Measurements from ENCODE around the gene SPATA46. TPM values are rescaled to one million over a fixed set of nuclear protein-coding genes. Genes with fewer than 3 reads are reported as not detected.
"Not testable (repeated sequence)": the region's sequence is repeated elsewhere in the genome, so short reads cannot be mapped to it uniquely, and the experiment has no call there.

Gene SPATA46
- total RNA-seq, 2 experiments from 2014 or later: not detected

DNA sequence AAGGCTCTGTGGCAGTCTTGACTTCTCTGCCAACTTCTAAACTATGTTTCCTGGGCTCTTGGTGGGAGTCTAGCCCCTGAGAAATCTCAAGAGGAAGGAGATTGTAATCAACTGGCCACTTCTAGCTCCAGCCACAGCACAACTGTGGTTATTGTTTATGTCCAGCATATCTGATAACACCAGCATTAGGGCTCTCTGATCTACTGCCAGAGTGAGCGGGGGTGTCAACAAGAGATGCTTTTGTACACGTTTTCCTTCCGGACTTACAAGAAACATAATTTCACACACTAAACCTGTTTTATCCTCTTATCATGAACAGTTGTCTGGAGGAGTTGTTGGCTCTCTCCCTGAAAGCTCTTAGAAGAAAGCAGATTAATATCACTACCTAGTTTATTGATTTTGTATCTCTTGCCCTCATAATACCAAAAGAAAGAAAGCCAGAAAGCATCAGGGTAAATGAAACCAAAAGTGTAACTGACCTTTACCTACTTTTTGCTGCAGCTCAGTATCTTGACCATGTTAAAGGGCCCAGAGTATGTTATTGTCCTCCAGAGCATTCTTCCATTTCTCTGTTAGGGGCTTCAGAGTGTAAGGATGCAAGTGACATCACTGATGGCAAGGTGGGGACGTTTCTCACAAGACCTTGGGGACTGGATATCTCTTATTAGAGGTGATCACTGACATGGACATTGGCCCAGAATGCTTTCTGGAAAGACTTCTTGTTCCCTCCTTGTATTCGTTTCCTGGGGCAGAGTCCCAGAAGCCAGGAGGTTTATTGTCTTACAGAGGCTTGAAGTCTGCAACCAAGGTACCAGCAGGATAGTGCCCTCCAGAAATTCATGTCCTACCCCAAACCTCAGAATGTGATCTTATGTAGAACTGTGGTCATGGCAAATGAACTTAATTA, 44.9 kb upstream of the SPATA46 start:
- H3K27ac ChIP-seq (ENCODE audit: low read depth, low read length, poor library complexity, severe bottlenecking): no peak overlapping the region
- POLR2A ChIA-PET: no interaction called here
- no peak for TF ChIP-seq EZH2phosphoT487 (IDR thresholded peaks at IDR 0.05; ENCODE audit: borderline replicate concordance, low read depth, low read length)
- TF ChIP-seq, protein P1, sequence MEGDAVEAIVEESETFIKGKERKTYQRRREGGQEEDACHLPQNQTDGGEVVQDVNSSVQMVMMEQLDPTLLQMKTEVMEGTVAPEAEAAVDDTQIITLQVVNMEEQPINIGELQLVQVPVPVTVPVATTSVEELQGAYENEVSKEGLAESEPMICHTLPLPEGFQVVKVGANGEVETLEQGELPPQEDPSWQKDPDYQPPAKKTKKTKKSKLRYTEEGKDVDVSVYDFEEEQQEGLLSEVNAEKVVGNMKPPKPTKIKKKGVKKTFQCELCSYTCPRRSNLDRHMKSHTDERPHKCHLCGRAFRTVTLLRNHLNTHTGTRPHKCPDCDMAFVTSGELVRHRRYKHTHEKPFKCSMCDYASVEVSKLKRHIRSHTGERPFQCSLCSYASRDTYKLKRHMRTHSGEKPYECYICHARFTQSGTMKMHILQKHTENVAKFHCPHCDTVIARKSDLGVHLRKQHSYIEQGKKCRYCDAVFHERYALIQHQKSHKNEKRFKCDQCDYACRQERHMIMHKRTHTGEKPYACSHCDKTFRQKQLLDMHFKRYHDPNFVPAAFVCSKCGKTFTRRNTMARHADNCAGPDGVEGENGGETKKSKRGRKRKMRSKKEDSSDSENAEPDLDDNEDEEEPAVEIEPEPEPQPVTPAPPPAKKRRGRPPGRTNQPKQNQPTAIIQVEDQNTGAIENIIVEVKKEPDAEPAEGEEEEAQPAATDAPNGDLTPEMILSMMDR (conservative IDR thresholded peaks at IDR 0.05; ENCODE audit: low read length): no peak
- H3K4me3 ChIP-seq (ENCODE audit: low read depth, low read length, poor library complexity, severe bottlenecking): no peak overlapping the region
- no peaks in the 10 kb centered on the region for H3K4me1 ChIP-seq (ENCODE audit: insufficient read depth, low read length, poor library complexity, severe bottlenecking)
- no peaks in the 10 kb centered on the region for H3K79me2 ChIP-seq (ENCODE audit: insufficient read depth, low read depth, low read length)
- CTCF ChIA-PET (ENCODE audit: unreplicated experiment): no interaction called here
- no peaks in the 10 kb centered on the region for H3K36me3 ChIP-seq (ENCODE audit: insufficient read depth, low read length)
- H2AFZ ChIP-seq (ENCODE audit: low read length): no peak overlapping the region
- no peaks in the 10 kb centered on the region for H3K9me3 ChIP-seq (ENCODE audit: low read length)
- no TSS peak for BruUV-seq (replicated peaks)
- H4K20me1 ChIP-seq (ENCODE audit: insufficient read depth, low read length): no peaks in the 10 kb centered on the region
- H3K9me2 ChIP-seq (ENCODE audit: insufficient read depth, low read length): no peaks in the 10 kb centered on the region
- intact Hi-C loops (cut with micrococcal nuclease; ENCODE audit: unreplicated experiment): no loop called here
- H3K4me2 ChIP-seq (ENCODE audit: low read length): no peak overlapping the region
- no peak for DNase-seq (ENCODE audit: low spot score)

DNA sequence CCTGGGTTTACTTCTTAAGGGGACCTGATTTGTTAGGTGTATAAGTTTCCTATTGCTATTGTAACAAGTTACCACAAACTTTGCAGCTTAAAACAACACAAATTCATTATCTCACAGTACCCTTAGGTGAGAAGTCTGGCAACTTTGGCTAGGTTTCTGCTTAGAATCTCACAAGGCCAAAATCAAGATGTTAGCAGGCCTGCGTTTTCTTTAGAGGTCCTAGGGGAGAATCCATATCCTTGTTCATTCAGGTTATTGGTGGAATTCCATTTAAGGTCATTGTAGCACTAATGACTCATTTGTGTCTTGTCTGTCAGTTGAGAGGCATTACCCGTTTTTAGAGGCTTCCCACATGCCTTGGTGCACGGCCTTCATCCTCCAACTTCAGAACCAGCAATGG, 43.5 kb upstream of the SPATA46 start:
- Histone ChIP-seq H3K9me2 (ENCODE audit: insufficient read depth, low read length) (no peaks in the 10 kb centered on the region), H4K20me1 (ENCODE audit: insufficient read depth, low read length) (no peaks in the 10 kb centered on the region), H3K36me3 (ENCODE audit: insufficient read depth, low read length) (no peaks in the 10 kb centered on the region), H3K4me2 (ENCODE audit: low read length) (no peak overlapping the region), H3K4me1 (ENCODE audit: insufficient read depth, low read length, poor library complexity, severe bottlenecking) (no peaks in the 10 kb centered on the region), H3K27ac (ENCODE audit: low read depth, low read length, poor library complexity, severe bottlenecking) (no peak overlapping the region), H2AFZ (ENCODE audit: low read length) (no peak overlapping the region), H3K9me3 (ENCODE audit: low read length) (no peaks in the 10 kb centered on the region), H3K4me3 (ENCODE audit: low read depth, low read length, poor library complexity, severe bottlenecking) (no peak overlapping the region), H3K79me2 (ENCODE audit: insufficient read depth, low read depth, low read length) (no peaks in the 10 kb centered on the region)
- CTCF ChIA-PET (ENCODE audit: unreplicated experiment): no interaction called here
- no TSS peak for BruUV-seq (replicated peaks)
- POLR2A ChIA-PET: no interaction called here
- no peak for DNase-seq (ENCODE audit: low spot score)
- no peak for TF ChIP-seq EZH2phosphoT487 (IDR thresholded peaks at IDR 0.05; ENCODE audit: borderline replicate concordance, low read depth, low read length)
- TF ChIP-seq, protein P1 (conservative IDR thresholded peaks at IDR 0.05; ENCODE audit: low read length): no peak
- intact Hi-C loops (cut with micrococcal nuclease; ENCODE audit: unreplicated experiment): no loop called here

DNA sequence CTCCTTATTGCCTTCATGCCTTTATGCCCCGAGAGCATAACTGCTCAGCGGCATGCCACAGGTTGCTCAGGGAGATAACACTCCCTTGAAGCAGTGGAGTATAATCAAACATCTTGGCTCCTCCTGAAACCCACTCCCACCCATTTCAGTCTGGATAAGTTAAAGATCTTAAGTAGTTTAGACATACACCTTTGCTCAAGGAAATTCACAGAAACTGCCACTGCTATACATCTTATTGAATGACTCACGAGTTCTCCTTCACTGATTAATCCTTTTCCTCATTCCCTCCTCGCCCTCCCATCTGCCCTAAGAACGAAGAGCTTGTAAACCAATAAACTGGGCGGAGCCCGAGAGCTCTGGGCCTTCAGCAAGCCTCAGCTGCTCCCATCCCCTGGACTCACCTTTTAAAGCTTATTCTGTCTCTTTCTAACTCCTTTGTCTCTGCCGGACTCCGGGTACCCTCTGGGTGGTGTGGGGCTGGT, 42.8 kb upstream of the SPATA46 start:
- H3K27ac ChIP-seq (ENCODE audit: low read depth, low read length, poor library complexity, severe bottlenecking); CTCF ChIA-PET (ENCODE audit: unreplicated experiment); H3K4me2 ChIP-seq (ENCODE audit: low read length); H3K79me2 ChIP-seq (ENCODE audit: insufficient read depth, low read depth, low read length); H4K20me1 ChIP-seq (ENCODE audit: insufficient read depth, low read length); BruUV-seq (replicated peaks); DNase-seq (ENCODE audit: low spot score); intact Hi-C loops (cut with micrococcal nuclease; ENCODE audit: unreplicated experiment); H3K4me1 ChIP-seq (ENCODE audit: insufficient read depth, low read length, poor library complexity, severe bottlenecking); H3K9me2 ChIP-seq (ENCODE audit: insufficient read depth, low read length); H3K4me3 ChIP-seq (ENCODE audit: low read depth, low read length, poor library complexity, severe bottlenecking); H2AFZ ChIP-seq (ENCODE audit: low read length); H3K9me3 ChIP-seq (ENCODE audit: low read length); H3K36me3 ChIP-seq (ENCODE audit: insufficient read depth, low read length): not testable (repeated sequence)
- POLR2A ChIA-PET: interaction anchor here (0.6 kb wide), 1 partner anchor 55 kb away, joined by 3 read pairs; no protein-coding TSS in a partner anchor

DNA sequence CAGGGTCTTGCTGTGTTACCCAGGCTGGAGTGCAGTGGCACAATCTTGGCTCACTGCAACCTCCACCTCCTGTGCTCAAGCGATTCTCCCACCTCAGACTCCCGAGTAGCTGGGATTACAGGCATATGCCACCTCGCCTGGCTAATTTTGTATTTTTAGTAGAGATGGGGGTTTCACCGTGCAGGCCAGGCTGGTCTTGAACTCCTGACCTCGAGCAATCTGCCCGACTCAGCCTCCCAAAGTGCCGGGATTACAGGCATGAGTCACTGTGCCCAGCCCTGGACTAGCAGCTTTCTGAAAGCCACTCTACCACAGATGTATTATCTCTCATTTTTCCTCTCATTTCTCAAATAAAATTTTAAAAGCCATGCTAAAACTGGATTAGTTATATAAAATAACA, 41.9 kb upstream of the SPATA46 start:
- CTCF ChIA-PET (ENCODE audit: unreplicated experiment); H3K9me3 ChIP-seq (ENCODE audit: low read length); H3K4me3 ChIP-seq (ENCODE audit: low read depth, low read length, poor library complexity, severe bottlenecking); H3K4me1 ChIP-seq (ENCODE audit: insufficient read depth, low read length, poor library complexity, severe bottlenecking); H3K36me3 ChIP-seq (ENCODE audit: insufficient read depth, low read length); H2AFZ ChIP-seq (ENCODE audit: low read length); H3K4me2 ChIP-seq (ENCODE audit: low read length); BruUV-seq (replicated peaks); H3K79me2 ChIP-seq (ENCODE audit: insufficient read depth, low read depth, low read length); intact Hi-C loops (cut with micrococcal nuclease; ENCODE audit: unreplicated experiment); DNase-seq (ENCODE audit: low spot score); H3K27ac ChIP-seq (ENCODE audit: low read depth, low read length, poor library complexity, severe bottlenecking); H3K9me2 ChIP-seq (ENCODE audit: insufficient read depth, low read length); H4K20me1 ChIP-seq (ENCODE audit: insufficient read depth, low read length): not testable (repeated sequence)
- POLR2A ChIA-PET: interaction anchor here (0.5 to 0.6 kb wide), 2 partner anchors 54 to 122 kb away, joined by 3 to 7 read pairs; no protein-coding TSS in a partner anchor
